ENCODE measurements around the gene KCNK18. TPM values are rescaled to one million over a fixed set of nuclear protein-coding genes. Genes with fewer than 3 reads are reported as not detected.

The KCNK18 gene
- not detected in 5 replicates for total RNA-seq (2022; extraction: Qiagen RNA extraction)

GRCh38 chr10:117197189-117197588, at the start of gene KCNK18:
TSS of gene KCNK18 (plus strand) at chr10:117197489. CDS start at chr10:117197489, 0 bp downstream.

DNA sequence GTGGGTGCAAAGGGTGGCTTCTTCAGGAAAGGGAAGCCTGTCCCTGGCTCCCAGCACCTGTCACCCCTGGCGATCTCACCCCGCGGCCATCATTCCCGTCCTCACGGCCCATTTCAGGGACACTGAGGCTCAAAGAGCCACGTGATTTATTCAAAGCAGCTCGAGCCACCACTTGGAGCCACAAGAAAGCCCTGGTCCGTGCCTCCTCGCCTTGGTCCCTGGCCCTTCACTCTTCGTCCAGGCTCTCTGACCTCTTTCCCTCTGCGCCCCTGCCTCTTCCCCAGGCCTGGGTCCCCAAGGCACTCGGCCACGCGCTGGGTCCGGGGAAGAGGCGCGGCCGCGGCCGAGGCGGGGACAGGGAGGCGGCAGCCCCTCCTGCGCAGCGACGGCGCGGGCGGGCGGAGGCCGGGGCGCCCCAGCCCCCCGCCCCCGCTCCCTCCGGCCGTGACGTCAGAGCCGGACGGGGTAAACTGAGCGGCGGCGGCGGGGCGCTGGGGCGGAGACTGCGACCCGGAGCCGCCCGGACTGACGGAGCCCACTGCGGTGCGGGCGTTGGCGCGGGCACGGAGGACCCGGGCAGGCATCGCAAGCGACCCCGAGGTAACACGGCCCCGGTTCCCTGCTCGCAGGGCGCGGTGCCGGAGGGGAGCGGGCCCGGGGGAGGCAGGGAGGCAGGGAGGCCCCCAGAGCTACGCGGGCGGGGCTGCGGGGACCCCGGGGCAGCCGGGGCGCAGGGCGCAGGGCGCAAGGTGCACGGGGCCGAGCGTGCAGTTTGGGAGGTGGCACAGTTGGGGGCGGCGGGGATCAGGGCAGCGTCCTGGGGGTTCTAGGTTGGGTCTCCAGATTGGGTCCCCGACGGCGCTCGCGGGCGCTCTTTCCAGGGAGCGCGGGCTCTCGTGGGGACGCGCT, 43.6 kb downstream of the KCNK18 start, which contains the start of gene SLC18A2:
Gene SLC18A2, plus strand, starts transcription at position 494 of the 909 bp plus-strand sequence. CDS start 580 bp downstream, outside the sequence.

Other genes starting within 250 kb of the KCNK18 start
- 19.1 to 29.1 TPM (median 25.9 TPM) in 5 replicates for gene SHTN1, start 192.3 kb upstream of the KCNK18 start, total RNA-seq (2022; extraction: Qiagen RNA extraction)
- 1.3 to 1.6 TPM (median 1.5 TPM) in 5 replicates for gene VAX1, start 59.2 kb upstream of the KCNK18 start, total RNA-seq (2022; extraction: Qiagen RNA extraction)
- 0.02 to 0.03 TPM (median 0.03 TPM) in 3 of 5 replicates, not detected in the others for gene SLC18A2, start 43.6 kb downstream of the KCNK18 start, total RNA-seq (2022; extraction: Qiagen RNA extraction)
- gene PDZD8, start 178.0 kb downstream of the KCNK18 start, total RNA-seq (2022; extraction: Qiagen RNA extraction): 19.2 to 34.2 TPM (median 25.2 TPM) in 5 replicates